Pancreas (tissue), 10 donors: Measurements from ENCODE around the gene EML1. TPM values are rescaled to one million over a fixed set of nuclear protein-coding genes. Genes with fewer than 3 reads are reported as not detected.

Source experiments
- ATAC-seq, 4 donors: fragments of 200-7000 bp; cut with Tn5 transposase; one replicate each; pipeline versions ENCODE4 v1.8.0 to v1.9.1; 2020; ENCODE audit warnings: mild to moderate bottlenecking in 4 of 4, moderate library complexity in 4 of 4
- DNase-seq, 6 donors: peaks; one replicate each; pipeline ENCODE4 v3.0.0-alpha.2; 2020
- FAIRE-seq: peaks from 2 replicates; lab custom pipeline; 2012; peaks lifted over from hg19 to GRCh38; lab: Jason Lieb, UNC
- H3K27ac ChIP-seq, 4 donors: fragments of 200-600 bp; sonication (generic); 1 replicate in 3 of 4; 2 replicates in 1 of 4; pipeline versions ENCODE4 v1.5.0 to v1.8.0; 2020
- H3K27me3 ChIP-seq, 4 donors: fragments of 200-600 bp; one replicate each; pipeline ENCODE4 v1.8.0; 2021
- H3K36me3 ChIP-seq, 3 donors: fragments of 200-600 bp; sonication (generic) in 1 of 3; one replicate each; pipeline versions ENCODE4 v1.5.0 to v1.8.0; 2020 to 2021
- H3K4me1 ChIP-seq, 3 donors: fragments of 200-600 bp; one replicate each; pipeline ENCODE4 v1.8.0; 2021
- H3K4me3 ChIP-seq, 4 donors: fragments of 200-600 bp; sonication (generic) in 2 of 4; one replicate each; pipeline versions ENCODE4 v1.5.0 to v1.8.0; 2020 to 2021
- H3K9me3 ChIP-seq, 4 donors: fragments of 200-600 bp; one replicate each; pipeline ENCODE4 v1.8.0; 2021
- WGBS, 2 donors: extraction: QIAGEN DNeasy Blood & Tissue Kit; methylation state at CpG; one replicate each; pipeline ENCODE4 v1.1.7; 2013; 5-methylcytosine and 5-hydroxymethylcytosine counted together
- intact Hi-C, 3 donors: fragments of 100-400 bp; cut with DNase I; formaldehyde crosslinking; loops; one replicate each; pipeline versions ENCODE4 v1.11.1 to v1.14.2; 2022
- polyA plus RNA-seq, 2 donors: library from polyadenylated mRNA; stranded (reverse); fragments of 200-250 nt; gene quantifications; one replicate each; pipeline ENCODE4 v1.2.3, GENCODE V29; 2013
- total RNA-seq, 6 donors: library from RNA; stranded (reverse); fragmentation: NEBNext Ultra II Directional in 4 of 6; extraction: Animal tissue kit (Norgen Biotek cat#: 25700) in 4 of 6; gene quantifications; one replicate each; pipeline versions ENCODE4 v1.2.1 to v1.2.4, GENCODE V29; 2021 to 2023
- TF ChIP-seq, protein P1 (sequence below), 4 donors: fragments of 200-600 bp; sonication (generic) in 3 of 4; IDR thresholded peaks; one replicate each; pipeline versions ENCODE4 v1.5.0 to v1.8.0; 2021; ENCODE audit warnings: antibody characterized with exemption in 4 of 4
- donor health status: healthy with polysubstance abuse.
- donor health status: DM: no; HTN: no; CAD: no; lungs with moderate emphysema.
- donor health status: DM: no; HTN: no; CAD: no.
- donor health status: control.
- donor health status: control.
- donor health status: Bipolar disorder and iron deficiency.
- donor health status: DM: yes; HTN: yes; CAD: no.
- donor health status: DM: no; HTN: no; CAD: no.
- donor health status: DM: no; HTN: no; CAD: no.
- donor health status: DM: yes; HTN: yes; CAD: no.

EML1 gene
- total and polyA plus RNA-seq, 8 donors: 3.8 to 13.4 (median 9.7) TPM

DNA sequence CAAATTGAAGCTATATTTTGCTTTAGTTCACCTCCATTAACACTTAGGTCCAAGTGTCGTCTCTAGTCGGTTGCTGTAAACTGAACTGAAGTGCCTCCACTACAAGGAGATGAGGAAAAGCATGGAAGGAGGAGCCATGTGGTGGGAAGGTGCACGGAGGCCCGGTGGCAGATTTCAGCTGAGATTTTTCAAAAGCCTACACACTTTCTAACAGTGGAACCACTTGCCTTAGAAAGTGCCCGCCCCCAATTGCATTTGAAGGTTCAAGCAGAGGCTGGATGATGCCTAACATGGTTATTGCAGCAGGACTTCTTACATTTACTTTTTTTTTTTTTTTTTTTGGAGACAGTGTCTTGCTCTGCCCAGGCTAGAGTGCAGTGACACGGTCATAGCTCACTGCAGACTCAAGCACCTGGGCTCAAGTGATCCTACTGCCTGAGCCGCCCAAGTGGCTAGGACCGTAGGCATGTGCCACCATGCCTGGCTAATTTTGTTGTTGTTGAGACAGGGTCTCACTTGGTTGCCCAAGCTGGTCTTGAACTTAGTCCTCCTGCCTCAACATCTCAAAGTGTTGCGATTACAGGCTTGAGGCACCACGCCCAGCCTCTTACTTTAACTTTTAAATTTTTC, 27.6 kb downstream of the EML1 start:
- Histone ChIP-seq H3K9me3 (no peaks in the 10 kb centered on the region), H3K27me3 (no peaks in the 10 kb centered on the region), H3K4me1 (no peaks in the 10 kb centered on the region), H3K4me3 (no peak overlapping the region), H3K36me3 (no peaks in the 10 kb centered on the region), H3K27ac (no peak overlapping the region)
- TF ChIP-seq, protein P1, sequence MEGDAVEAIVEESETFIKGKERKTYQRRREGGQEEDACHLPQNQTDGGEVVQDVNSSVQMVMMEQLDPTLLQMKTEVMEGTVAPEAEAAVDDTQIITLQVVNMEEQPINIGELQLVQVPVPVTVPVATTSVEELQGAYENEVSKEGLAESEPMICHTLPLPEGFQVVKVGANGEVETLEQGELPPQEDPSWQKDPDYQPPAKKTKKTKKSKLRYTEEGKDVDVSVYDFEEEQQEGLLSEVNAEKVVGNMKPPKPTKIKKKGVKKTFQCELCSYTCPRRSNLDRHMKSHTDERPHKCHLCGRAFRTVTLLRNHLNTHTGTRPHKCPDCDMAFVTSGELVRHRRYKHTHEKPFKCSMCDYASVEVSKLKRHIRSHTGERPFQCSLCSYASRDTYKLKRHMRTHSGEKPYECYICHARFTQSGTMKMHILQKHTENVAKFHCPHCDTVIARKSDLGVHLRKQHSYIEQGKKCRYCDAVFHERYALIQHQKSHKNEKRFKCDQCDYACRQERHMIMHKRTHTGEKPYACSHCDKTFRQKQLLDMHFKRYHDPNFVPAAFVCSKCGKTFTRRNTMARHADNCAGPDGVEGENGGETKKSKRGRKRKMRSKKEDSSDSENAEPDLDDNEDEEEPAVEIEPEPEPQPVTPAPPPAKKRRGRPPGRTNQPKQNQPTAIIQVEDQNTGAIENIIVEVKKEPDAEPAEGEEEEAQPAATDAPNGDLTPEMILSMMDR (IDR thresholded peaks at IDR 0.05): no peak
- FAIRE-seq (no peak), ATAC-seq (no peak), DNase-seq (no peak)
- intact Hi-C loops: no loop called here
- 93 to 96% methylated on average over 10 of the region's 10 CpGs for WGBS, 2 donors

DNA sequence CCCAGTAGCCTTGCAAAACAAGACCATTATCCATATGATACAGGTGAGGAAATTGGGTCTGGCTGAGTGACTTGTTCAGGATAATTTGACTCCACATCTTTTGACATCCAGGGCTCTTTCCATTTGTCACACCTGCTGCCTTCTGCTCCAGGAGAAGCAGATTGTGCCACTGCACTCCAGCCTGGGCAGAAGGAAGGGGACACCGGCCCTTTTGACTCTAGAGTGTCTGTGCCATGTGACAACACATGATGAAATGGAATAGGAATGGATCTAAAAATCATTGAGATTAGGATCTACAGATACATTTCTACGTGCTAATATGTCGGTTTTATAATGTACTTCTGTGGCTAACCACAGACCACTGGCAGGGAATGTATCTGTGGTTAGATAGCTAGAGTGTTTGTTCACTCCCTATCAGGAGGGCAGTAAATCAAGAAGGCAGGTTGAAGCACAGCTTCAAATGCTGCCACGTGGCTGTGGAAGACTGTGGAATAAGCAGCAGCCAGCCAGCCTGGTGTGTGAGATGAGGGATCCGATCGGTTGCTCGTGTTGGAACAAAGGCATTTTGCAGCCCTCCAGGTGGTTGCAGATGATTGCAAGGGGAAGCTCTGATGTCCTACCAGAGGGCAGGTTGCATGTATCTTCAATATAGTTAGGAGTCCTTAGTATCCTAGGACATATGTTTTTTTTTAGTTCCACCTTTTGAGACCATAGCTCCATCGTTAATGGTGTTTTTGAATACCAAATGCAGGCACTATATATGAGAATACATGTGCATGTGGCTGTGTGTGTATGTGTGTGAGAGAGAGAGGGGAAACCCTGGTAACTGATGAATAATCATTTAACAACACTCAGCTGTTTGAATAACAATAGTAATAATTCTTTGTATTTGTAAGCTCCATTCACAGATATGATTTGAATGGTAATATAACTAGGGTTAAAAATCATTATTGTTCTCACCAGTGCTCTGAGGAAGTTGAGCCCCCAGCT, 28.6 kb downstream of the EML1 start:
- DNase-seq (no peak), ATAC-seq (peak in 3 of 4 donors; percentile 35 to 72 (median 64)), FAIRE-seq (no peak)
- H3K27ac ChIP-seq: no peak overlapping the region
- no peaks in the 10 kb centered on the region for H3K9me3 ChIP-seq
- H3K27me3 ChIP-seq: no peaks in the 10 kb centered on the region
- TF ChIP-seq, protein P1 (IDR thresholded peaks at IDR 0.05): no peak
- no peaks in the 10 kb centered on the region for H3K36me3 ChIP-seq
- no peaks in the 10 kb centered on the region for H3K4me1 ChIP-seq
- no peak overlapping the region for H3K4me3 ChIP-seq
- WGBS, 2 donors: 35 to 37% methylated on average over 8 of the region's 8 CpGs
- intact Hi-C loops: no loop called here

DNA sequence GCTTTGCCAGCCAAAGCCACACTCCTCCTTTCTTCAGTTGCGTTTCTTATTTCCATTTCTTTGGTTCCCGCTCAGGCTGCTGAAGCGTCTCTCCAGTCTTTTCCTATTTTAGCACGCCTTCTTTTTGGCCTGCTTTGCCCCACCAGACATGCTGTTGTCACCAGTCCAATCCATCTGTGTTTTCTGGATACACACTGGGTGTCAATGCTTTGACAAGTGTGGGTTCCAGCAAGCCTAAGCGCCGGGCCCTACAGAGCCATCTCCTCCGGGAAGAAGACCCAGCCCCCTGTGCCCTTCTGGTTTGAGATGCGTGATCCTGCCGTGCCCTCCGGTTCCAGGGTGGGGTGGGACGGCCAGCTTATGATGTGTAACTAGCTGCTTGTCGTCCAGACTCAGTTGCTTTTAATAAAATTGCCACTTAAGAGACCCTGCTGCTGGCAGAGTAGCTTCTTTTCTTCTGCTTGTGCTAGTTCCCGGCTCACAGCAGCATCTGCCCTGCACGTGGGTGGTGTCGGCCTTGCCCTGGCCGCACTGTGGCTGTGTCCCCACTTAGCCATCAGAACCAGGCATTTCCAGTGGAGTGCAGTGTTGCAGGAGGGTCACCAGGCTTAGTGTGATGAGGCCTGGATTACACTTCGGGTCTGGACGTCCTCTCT, 29.7 kb downstream of the EML1 start:
- 88% methylated on average over 18 of the region's 18 CpGs for WGBS, 2 donors
- FAIRE-seq: no peak

DNA sequence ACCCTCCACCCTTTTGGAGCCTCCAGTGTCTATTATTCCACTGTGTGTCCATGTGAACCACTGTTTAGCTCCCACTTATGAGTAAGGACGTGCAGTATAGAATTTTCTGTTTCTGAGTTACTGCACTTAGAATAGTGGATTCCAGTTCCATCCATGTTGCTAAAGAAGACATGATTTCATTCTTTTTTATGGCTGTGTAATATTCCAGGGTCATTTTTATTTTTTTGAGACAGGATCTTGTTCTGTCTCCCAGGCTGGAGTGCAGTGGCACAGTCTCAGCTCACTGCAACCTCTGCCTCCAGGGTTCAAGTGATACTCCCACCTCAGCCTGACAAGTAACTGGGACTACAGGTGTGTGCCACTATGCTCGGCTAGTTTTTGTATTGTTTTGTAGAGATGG, 31.6 kb downstream of the EML1 start:
- intact Hi-C loops: no loop called here
- DNase-seq (no peak), FAIRE-seq (no peak), ATAC-seq (no peak)
- Histone ChIP-seq H3K4me3 (no peak overlapping the region), H3K27ac (no peak overlapping the region), H3K4me1 (no peaks in the 10 kb centered on the region), H3K9me3 (no peaks in the 10 kb centered on the region), H3K36me3 (no peaks in the 10 kb centered on the region), H3K27me3 (no peaks in the 10 kb centered on the region)
- TF ChIP-seq, protein P1 (IDR thresholded peaks at IDR 0.05): no peak
- 93 to 99% methylated on average over 2 of the region's 2 CpGs for WGBS, 2 donors

More for the DNA sequence above, 29.7 kb downstream of the EML1 start:
- intact Hi-C loops: no loop called here
- no peaks in the 10 kb centered on the region for H3K4me1 ChIP-seq
- H3K4me3 ChIP-seq: no peak overlapping the region
- H3K27ac ChIP-seq: no peak overlapping the region
- TF ChIP-seq, protein P1 (IDR thresholded peaks at IDR 0.05): no peak
- no peaks in the 10 kb centered on the region for H3K36me3 ChIP-seq
- DNase-seq (no peak), ATAC-seq (no peak)
- H3K27me3 ChIP-seq: no peaks in the 10 kb centered on the region
- H3K9me3 ChIP-seq: no peaks in the 10 kb centered on the region
